ENCODE data around the gene ANO10.
"Not testable (repeated sequence)": the region's sequence is repeated elsewhere in the genome, so short reads cannot be mapped to it uniquely, and the experiment has no call there.

The ANO10 gene

DNA sequence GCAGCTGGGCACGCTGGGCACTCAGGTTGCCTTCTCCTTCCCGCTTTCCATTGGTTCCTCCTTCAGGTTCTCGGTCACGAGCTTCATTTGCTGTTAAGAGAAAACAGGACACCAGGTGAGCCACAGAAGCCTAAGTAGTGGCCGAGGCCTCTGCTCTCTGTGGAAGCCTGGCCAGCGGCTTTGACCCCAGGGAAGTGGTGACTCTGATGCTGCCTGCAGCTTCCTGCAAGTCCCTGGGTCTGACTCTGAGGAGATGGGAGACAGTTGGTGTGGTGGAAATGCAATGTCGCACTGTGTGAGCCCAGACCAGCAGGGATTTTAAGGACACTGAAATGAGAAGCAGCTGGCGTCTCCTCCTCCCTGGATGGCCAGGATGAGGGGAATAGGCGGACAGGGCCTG lies 254.9 kb downstream of the ANO10 start:
- no peak for DNase-seq

DNA sequence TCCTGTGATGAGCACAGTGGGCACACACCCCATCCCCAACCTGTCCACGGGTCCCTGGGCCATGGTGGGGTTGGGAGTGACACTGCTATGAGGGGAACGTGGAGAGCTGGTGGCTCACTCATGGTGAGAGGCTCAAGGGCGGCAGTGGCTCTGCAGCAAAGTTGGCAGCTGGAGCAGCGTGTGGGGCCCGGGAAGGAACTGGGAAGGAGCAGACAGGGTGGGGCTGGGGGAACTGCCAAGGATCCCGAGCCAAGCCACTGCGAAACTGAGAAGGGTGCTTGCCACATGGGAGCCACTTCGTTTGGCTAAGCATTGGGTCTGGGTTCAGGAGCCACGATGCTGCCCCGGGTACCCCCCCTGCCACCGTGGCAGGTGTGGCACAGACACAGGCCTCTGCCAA lies 255.3 kb downstream of the ANO10 start:
- no peak for DNase-seq

DNA sequence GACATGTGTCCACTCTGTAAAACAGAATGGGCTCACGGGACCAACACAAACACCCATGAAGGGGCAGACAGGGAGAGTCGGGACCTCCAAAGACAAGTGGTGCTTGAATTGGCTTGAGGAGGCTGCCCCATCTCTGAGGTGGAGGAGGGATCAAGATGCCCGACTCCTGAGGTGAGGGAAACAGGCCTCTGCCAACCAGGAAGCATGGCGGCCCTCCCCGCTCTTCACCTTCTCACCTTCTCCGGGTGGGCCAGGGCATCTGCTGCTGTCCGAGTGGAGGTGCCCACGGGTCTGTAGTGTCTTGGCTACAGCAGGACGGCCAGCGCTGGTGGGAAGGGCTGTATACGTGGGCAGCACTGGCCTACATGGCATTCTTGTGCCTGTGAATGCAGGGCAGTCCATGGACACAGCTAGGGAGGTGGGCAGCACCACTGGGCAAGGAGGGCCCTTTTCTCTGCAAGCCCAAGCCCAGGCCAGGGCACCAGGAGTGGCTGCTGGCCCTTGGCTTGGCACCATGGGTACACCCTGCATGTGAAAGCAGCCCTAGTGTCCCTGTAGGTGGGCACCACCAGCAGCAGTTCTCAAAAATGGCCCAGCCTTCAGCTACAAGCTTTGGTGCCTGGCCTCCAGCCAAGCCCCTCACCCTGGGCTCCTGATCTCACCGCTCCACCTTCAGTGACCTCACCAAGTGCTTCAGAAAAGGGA lies 256.1 kb downstream of the ANO10 start:
- DNase-seq, result no peak

DNA sequence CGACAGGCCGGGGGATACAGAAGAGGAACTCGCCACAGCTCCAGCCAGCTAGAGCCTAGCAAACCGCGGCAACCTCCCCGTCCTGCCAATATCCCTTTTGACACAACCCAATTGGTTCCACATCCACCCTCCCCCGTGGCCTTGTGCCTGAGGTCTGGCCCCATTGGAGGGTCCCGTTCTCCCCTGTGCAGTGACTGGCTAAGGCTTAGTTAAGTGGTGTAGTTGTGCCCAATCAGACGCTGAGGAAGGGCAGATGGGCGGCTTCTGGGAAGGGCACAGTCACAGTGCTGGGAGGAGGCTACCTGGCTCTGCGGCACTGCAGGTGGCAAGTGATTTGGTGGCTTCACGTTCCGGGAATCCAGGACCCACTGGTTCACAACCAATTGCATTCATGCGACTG lies 256.9 kb downstream of the ANO10 start:
- DNase-seq, result no peak

DNA sequence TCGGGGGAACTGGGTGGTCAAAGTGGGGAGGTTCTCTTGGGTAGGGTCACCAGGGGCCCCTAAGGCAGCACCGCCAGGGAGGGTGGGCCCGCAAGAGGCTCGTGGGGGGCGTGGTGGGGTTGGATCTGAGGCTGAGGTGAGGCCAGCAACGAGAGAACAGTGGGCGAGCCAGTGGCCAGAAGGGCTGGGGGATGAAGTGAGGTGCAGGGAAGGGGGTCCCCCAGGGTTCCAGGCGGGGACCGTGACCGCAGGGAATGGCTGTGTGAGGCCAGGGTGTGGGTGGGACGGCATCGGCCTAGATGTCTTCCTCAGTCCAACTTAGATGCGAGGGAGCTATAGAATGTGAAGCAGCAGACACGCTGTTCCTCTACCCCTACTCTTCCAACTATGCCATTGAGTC lies 257.3 kb downstream of the ANO10 start:
- DNase-seq, result no peak

DNA sequence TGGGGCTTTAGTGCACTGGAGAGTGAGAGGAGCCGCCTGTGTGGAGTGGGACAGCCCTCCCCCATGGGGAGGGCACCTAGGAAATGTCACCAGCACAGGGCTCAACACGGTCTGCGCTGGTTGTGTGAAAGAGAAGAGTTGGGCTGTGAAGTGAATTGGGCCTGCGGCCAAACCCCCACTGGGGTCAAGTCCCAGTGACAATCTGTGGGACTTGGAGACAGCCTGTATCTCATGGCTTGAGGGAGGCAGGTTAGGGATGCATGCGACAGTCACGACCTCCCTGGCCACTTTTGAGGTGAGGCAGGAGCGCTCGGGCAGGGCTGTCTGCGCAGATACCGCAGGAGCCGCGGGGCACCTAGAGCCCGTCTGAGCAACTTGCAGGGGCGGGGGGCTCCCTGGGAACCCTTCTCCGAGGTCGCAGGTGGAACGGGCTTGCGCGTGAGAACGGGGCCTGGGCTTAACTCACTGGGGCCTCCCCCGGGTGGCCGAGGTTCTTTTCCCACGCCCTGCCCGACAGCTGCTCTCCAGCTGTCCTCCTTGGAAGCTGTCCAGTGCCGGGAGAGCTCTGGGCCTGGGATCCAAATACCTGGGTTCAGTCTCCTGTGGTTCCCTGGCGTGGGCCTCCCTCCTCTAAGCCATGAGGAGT lies 258.1 kb downstream of the ANO10 start:
- DNase-seq, result no peak

DNA sequence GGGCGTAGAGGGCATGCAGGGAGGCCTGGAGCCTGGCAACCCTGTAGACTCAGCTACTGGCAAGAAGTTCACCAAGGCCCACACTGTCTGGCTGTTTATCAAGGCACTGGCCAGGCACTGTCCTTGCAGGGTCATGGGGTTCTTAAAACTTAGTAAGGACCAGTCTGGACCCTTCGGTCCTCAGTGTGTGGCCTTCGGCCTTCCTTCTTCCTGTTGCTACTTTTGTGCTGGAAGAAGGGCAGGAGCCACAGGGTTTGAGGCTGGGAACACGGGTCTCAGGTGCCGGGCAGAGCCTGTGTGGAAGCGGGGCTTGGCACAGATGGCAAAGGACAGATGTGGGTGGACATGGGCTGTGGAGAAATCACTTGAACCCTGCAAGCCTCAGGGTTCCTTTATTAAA lies 258.9 kb downstream of the ANO10 start:
- no peak for DNase-seq

DNA sequence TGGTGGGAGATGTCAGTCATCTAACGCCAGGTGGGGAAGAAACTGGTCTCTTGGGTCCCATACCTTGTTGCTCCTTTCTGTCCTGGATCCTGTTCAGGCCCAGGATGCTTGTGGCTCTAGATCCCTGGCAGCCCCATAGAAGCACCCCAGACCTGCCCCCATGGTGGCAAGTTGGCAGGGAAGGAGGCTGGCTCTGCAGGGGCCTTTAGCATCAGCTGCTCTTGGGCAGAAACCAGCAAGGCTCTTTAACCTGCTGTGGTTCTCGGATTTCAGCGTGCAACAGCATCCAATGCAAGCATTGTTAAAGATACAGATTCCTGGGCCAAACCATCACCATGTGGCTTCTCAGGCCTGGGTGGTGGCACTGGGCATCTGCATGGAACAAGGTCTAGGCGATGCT lies 259.6 kb downstream of the ANO10 start:
- no peak for DNase-seq

DNA sequence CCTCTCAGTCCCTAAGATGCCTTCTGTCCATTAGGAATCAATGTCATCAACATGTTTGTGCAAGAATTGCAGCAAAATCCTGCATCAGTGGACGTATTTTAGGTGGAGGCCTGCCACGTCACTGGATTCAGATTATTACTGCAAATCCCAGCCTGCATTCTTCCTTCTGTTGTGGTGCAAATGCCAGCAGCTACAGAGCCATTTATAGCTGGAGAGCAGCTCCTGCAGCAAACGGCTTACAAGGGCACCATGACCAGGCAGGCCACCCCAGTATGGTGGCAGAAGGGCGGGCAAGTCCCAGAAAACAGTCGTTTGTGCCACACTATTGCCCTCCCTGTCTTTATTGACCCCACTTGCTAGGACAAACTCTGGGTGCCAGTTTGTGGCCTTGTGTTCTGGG lies 260.7 kb downstream of the ANO10 start:
- no peak for DNase-seq

DNA sequence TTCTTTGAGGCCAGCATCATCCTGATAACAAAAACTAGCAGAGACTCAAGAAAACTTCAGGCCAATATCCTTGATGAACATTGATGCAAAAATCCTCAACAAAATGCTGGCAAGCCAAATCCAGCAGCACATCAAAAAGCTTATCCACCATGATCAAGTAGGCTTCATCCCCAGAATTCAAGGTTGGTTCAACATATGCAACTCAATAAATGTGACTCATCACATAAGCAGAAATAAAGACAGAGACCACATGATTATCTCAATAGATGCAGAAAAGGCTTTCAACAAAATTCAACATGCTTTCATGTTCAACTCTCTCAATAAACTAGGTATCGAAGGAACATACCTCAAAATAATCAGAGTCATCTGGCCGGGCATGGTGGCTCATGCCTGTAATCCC lies 265.8 kb downstream of the ANO10 start:
- not testable (repeated sequence) for DNase-seq

DNA sequence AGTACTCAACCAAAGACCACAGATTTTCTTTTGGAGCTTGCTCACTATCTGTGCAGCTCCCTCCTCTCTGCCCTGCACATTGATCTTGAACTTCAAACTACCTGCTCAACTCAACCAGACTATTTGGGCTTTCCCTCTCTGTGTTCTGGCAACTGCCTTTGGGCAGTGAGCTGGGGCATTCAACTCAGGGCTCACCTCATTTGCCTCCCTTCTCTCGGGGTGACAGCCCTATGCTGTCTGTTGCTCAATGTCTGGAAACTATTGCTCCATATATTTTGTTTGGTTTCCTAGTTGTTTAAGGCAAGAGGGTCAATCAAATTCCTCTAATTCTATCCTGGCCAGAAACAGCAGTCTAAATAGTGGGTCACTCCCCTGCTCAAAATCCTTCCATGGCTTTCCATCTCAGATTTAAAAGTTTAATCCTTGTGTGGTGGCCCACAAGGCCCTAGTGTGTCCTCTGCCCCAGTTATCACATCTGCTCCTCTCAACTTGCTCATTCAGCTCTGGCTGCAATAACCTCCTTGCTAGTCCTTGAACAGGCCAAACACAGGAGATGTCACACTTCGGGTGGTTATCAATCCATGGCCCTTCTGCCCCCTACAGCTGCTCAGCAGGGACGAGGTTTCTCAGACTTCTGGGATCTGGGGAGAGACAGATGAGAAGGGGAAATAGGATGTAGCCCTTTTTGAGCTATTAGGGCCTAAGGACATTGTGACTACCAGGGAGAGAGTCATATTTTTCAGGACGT lies 267.7 kb downstream of the ANO10 start:
- DNase-seq, result no peak

DNA sequence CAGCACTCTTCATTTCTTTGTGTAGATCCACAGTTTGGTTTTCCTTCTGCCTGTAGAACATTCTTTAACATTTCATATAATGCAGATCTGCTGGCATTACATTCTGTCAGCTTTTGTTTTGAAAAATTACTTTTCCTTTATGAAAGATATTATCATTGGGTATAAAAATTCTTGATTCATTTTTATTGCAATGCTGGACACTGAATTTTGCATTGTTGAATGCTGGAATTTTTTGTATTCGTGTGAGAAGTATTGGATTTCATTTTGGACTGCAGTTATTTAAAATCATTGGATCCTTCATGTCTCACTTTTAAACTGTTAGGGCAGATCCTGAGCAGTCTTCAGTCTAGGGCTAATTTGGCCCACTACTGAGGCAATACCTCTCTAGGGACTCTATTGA lies 268.4 kb downstream of the ANO10 start:
- no peak for DNase-seq

DNA sequence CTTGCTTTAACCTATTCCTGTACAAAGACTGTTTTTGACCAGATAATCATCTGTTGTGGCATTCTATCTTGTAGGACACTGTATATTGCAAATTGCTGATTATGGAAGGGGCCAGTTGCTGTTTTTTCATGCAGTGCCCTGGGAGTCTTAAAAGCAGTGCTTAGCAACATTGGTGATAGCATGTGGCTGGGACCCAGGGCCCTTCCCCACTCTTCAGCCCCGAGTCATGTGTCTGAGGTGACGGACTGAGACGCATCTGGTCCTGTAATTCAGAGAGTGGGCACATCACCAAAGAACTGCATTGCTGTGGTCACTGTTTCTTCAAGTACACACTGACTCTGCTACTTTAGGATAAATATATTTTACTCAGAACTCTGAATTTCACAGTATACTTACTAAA lies 272.1 kb downstream of the ANO10 start:
- no peak for DNase-seq

DNA sequence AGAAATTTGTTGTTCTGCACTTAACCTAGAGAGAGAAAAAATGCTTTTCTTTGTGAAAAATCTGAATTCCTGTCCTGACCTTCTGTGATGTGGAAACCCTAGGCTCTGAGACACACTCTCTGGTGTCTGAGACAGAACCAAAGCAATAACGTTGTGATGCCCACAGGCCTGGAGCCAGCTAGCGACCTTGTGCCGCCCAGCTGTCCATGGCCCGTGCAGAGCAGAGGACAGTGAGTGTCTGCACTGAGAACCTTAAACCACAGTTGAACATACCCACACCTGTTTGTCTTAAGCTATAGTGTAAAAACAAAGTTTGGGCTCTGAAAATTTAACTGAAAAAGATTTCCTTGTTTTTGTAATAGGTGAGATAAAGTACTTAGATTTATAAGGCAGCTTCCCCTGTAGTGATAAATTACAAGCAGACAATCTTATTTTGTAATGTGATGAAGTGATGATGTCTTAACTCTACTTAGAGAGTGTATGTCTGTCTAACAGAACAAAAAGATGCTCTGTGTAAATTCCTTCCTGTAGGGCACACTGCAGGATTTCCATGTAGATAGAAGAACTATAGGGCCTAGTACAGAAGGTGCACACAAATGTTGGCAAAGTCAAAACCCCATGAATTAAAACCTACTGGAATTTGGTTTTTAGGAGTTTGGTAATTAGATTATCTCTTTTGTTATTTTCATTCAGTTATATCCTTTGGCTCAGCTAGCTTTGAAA lies 272.8 kb downstream of the ANO10 start:
- peak; percentile 14 for DNase-seq

DNA sequence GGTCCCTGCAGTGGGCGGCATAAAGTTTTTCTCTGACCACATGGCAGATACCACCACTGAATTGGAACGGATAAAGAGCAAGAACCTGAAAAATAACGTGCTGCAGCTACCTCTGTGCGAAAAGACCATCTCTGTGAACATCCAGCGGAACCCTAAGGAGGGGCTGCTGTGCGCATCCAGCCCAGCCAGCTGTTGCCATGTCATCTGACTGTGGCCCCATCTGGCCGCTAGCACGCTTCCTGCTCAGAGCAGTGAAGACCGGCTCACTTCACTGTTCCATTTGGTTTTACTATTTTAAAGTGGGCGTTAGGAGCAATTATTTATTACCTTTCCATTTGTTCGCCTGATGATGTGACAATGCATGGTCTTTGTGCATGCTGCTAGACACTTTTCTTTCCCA lies 273.5 kb downstream of the ANO10 start:
- no peak for DNase-seq

DNA sequence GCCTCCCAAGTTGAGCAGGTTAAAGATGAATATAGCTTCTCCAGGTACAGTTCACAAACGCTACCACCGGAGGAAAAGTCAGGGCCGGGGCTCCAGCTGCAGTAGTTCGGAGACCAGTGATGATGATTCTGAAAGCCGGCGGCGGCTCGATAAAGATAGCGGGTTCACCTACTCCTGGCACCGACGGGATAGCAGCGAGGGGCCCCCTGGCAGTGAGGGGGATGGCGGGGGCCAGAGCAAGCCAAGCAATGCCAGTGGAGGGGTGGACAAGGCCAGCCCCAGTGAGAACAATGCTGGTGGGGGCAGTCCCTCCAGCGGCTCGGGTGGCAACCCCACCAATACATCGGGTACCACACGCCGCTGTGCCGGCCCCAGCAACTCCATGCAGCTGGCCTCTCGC lies 274.0 kb downstream of the ANO10 start:
- DNase-seq, result no peak

DNA sequence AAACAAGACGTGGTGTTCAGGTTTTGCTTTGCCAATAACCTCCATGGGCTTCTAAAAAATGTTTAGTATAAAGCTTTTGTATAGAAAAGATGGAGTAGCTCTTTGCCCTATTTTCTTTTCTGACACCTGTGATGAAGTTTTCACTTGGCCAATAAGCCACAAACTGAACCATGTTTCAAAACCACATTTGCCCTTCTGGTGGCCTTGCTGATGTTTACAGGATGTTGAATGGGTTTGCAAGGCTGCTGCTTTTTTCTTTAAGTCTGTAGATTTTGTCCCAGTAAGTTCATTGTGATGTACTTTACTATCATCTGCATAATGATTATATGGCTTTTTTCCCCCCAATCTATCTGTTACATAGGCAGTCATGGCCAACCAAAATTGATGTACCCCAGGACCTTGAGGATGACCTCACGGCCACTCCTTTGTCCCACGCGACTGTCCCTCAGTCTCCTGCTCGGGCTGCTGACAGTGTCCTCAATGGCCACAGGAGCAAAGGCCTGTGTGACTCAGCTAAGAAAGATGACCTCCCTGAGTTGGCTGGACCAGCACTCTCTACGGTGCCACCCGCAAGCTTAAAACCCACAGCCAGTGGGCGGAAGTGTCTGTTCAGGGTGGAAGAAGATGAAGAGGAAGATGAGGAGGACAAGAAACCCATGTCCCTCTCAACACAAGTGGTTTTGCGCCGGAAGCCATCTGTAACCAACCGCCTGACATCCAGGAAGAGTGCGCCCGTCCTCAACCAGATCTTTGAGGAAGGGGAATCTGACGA lies 274.6 kb downstream of the ANO10 start:
- peak; percentile 39 for DNase-seq

DNA sequence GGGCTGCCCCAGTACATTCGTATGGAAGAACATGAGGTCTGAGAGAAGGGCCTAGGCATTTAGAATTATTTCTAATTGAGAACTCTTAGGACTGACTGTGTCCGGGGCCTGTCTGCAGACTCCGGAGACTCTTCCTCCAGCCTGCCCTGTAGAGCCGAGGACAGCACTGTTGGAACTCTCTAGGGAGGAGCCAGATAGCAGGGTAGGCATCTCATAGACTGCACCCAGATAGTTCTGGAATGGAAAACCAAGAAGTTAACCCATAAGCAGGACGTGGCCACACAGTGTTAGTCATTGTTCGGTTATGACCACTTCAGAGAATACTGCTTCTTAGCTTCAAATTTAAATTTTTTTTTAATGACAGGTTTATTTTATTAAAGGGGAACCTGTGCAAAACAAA lies 275.9 kb downstream of the ANO10 start:
- no peak for DNase-seq

DNA sequence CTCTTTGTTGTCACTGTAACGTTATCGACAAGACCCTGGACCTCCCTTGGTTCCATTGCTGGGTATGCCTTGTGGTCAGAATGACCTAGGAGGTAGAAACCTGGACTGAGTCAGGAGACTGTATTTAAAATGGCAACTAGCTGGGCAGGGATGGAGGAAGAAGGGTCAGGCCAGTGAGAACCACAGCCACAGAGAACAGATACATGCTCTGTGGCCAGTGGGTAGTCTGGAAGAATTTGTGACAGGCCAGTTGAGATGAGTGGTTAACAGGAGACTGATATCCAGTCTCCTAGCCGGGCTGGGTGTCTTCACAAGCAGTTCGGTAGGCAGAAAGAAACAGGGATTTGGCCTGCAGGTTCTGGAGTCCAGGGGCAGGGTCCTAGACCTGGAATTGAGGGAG lies 276.6 kb downstream of the ANO10 start:
- no peak for DNase-seq

DNA sequence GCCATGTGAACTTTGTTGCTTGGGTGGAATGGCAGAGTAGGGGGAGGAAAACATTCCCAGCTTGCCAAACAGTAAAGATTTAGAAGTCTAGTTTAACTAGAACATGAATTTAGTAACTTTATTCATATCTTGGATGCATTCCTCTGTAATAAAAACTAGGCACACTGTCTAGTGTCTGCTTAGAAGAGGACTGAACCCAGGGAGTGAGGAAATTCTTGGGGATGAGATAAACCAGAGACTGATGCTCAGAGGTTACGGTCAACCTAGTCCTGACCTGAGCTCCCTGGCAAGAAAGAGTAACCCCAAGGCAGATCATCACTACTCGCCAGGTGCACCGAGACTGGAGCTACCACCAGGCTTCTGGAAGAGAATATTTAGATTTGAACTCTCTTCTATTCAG lies 277.3 kb downstream of the ANO10 start:
- no peak for DNase-seq

DNA sequence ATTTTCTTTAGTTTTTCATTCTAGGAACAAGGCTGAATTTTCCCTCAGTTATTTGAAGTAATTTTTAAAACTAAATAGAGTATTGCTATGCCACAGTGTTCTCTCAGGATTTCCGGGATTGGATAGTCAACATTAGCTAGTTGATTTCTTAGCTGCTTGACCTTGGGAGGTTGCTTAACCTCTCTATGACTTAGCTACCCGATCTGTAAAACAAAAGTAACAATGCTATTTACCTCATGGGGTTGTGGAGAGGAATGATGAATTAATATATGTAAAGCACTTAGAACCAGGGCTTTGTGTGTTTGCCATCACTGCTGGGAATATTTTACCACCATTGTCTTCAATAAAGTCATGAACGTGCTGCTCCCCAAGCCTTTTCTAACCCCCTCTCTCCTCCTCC lies 278.0 kb downstream of the ANO10 start:
- DNase-seq, result no peak

DNA sequence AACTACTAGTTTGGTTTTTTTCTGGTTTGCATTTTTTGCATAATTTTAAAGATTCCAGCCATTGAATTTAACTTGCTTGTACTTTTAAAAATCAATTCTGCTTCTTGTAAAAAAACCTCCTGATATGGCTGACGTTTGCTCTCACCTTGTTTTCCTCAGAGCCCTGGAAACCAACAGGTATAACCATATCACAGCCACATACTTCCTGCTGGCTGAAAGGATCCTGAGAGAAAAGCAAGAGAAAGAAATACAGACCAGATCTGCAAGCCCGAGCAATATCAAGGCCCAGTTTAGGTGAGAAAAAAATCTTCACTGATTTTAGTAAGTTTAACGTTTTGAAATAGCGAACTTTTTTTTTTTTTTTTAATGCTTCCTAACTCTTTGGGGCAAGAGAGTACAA lies 278.6 kb downstream of the ANO10 start:
- no peak for DNase-seq

DNA sequence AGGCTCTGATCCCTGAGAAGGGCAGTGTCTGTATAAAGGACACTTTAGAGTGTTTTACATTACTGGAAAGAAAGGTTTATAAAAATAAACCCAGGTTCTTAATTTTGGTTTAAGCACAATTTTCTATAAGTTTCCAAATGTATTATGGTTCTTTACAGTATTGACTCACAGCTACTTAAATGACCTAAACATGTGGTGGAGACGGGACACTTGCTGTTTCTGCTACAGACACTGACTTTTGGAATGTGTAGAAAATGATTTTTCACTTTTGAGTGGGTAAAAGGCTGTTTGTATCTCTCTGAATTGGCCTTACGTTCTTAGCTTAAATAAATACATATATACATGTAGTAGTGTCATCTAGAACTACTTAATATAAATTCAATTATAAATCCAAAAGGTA lies 280.0 kb downstream of the ANO10 start:
- DNase-seq, result no peak

All from activated T-cell treated with anti-CD3 and anti-CD28 coated beads, Interleukin-2, amount 50 U/mL, for 1 hour (primary cell).